Activated T-cell treated with anti-CD3 and anti-CD28 coated beads for 1 hour (primary cell): ENCODE data around the gene MAPT.
"Not testable (repeated sequence)": the region's sequence is repeated elsewhere in the genome, so short reads cannot be mapped to it uniquely, and the experiment has no call there.

Source experiments
- DNase-seq: peaks from one replicate; pipeline ENCODE4 v3.0.0-alpha.2; 2020; ENCODE audit warnings: low read depth

MAPT gene

DNA sequence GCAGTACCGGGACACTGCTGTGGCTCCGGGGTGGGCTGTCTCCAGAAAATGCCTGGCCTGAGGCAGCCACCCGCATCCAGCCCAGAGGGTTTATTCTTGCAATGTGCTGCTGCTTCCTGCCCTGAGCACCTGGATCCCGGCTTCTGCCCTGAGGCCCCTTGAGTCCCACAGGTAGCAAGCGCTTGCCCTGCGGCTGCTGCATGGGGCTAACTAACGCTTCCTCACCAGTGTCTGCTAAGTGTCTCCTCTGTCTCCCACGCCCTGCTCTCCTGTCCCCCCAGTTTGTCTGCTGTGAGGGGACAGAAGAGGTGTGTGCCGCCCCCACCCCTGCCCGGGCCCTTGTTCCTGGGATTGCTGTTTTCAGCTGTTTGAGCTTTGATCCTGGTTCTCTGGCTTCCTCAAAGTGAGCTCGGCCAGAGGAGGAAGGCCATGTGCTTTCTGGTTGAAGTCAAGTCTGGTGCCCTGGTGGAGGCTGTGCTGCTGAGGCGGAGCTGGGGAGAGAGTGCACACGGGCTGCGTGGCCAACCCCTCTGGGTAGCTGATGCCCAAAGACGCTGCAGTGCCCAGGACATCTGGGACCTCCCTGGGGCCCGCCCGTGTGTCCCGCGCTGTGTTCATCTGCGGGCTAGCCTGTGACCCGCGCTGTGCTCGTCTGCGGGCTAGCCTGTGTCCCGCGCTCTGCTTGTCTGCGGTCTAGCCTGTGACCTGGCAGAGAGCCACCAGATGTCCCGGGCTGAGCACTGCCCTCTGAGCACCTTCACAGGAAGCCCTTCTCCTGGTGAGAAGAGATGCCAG lies 117.6 kb downstream of the MAPT start:
- no peak for DNase-seq

DNA sequence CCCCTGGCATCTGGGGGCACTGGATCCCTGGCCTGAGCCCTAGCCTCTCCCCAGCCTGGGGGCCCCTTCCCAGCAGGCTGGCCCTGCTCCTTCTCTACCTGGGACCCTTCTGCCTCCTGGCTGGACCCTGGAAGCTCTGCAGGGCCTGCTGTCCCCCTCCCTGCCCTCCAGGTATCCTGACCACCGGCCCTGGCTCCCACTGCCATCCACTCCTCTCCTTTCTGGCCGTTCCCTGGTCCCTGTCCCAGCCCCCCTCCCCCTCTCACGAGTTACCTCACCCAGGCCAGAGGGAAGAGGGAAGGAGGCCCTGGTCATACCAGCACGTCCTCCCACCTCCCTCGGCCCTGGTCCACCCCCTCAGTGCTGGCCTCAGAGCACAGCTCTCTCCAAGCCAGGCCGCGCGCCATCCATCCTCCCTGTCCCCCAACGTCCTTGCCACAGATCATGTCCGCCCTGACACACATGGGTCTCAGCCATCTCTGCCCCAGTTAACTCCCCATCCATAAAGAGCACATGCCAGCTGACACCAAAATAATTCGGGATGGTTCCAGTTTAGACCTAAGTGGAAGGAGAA lies 118.2 kb downstream of the MAPT start:
- no peak for DNase-seq

DNA sequence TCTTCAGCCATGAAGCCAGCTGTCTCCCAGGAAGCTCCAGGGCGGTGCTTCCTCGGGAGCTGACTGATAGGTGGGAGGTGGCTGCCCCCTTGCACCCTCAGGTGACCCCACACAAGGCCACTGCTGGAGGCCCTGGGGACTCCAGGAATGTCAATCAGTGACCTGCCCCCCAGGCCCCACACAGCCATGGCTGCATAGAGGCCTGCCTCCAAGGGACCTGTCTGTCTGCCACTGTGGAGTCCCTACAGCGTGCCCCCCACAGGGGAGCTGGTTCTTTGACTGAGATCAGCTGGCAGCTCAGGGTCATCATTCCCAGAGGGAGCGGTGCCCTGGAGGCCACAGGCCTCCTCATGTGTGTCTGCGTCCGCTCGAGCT lies 118.8 kb downstream of the MAPT start:
- no peak for DNase-seq

- no peak for DNase-seq
Measured at GRCh38 chr17:46013502-46014165, 119.3 kb downstream of the MAPT start.

DNA sequence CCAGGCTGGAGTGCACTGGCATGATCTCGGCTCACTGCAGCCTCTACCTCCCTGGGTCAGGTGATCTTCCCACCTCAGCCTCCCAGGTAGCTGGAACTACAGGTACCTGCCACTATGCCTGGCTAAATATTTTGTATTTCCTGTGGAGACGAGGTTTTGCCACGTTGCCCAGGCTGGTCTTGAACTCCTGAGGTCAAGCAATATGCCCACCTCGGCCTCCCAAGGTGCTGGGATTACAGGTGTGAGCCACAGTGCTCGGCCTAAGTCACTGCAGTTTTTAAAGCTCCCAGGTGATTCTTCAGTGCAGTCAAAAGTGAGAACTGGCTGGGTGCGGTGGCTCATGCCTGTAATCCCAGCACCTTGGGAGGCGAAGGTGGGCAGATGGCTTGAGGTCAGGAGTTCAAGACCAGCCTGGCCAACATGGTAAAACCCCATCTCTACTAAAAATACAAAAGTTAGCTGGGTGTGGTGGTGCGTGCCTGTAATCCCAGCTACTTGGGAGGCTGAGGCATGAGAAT lies 125.1 kb downstream of the MAPT start:
- not testable (repeated sequence) for DNase-seq

DNA sequence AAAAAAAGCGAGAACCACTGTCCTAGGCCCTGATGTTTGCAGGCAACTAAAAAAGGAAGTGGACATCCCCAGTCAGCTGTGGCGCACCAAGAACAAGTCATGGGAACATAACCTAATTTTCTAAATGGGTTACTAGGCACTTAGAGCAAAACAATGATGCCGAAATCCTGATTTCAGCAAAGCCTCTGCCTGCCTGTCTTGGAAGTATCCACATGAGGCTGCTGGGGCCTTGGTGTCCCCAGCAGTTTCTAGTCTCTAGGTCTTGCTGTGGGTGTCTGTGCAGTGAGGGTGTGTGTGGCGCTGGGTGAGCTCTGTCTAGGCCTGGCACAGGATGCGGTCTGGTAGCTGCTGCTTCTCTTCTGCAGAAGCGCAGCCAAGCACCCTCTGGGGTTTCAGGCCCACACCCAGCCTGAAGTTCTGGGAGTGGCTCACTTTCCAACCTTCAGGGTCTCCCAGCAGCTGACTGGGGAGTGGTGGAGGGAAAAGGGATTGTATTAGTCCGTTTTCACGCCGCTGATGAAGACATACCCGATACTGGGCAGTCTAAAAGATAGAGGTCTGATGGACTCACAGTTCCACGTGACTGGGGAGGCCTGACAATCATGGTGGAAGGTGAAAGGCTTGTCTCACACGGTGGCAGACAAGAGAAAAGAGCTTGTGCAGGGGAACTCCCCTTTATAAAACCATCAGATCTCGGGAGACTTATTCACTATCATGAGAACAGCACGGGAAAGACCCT lies 125.8 kb downstream of the MAPT start:
- DNase-seq, result peak; percentile 30

DNA sequence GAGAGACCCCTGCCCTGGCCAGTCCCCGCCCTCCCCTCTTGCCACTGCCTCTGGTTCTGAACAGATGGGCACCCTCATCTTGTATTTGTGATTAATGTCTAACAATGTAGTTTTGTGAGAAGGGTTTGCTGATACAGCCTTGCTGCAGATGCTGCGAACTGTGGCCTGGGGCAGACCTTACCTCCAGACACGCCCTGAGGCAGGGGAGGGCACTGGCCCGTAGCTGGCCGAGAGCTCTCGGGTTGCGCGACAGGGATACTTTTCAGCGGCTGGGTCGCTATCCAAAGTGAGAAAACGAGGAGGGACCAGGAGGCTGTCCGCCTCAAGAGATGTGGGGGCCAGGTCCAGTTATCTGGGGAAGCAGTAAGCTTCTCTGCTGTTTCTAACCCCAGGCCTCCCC lies 126.6 kb downstream of the MAPT start:
- no peak for DNase-seq

DNA sequence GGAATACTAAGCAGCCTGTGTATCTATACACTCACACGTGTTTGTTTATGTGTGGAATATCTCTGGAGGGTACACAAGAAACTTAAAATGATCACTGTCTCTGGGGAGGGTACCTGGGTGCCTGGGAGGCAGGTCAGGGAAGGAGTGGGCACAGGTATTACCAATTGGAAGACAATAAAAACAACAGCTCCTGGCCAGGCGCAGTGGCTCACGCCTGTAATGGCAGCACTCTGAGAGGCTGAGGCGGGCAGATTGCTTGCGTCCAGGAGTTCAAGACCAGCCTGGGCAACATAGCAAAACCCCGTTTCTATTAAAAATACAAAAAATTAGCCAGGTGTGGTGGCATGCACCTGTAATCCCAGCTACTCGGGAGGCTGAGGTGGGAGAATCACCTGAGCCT lies 129.0 kb downstream of the MAPT start:
- DNase-seq, result not testable (repeated sequence)

GRCh38 chr17:46023783-46024388 lies 129.5 kb downstream of the MAPT start:
- DNase-seq, result no peak

DNA sequence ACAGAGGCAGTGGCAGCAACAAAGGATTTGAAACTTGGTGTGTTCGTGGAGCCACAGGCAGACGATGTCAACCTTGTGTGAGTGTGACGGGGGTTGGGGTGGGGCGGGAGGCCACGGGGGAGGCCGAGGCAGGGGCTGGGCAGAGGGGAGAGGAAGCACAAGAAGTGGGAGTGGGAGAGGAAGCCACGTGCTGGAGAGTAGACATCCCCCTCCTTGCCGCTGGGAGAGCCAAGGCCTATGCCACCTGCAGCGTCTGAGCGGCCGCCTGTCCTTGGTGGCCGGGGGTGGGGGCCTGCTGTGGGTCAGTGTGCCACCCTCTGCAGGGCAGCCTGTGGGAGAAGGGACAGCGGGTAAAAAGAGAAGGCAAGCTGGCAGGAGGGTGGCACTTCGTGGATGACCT lies 130.2 kb downstream of the MAPT start:
- DNase-seq, result no peak

GRCh38 chr17:46025060-46025459 lies 130.7 kb downstream of the MAPT start:
- DNase-seq, result no peak

GRCh38 chr17:46025510-46026165 lies 131.3 kb downstream of the MAPT start:
- DNase-seq, result no peak

DNA sequence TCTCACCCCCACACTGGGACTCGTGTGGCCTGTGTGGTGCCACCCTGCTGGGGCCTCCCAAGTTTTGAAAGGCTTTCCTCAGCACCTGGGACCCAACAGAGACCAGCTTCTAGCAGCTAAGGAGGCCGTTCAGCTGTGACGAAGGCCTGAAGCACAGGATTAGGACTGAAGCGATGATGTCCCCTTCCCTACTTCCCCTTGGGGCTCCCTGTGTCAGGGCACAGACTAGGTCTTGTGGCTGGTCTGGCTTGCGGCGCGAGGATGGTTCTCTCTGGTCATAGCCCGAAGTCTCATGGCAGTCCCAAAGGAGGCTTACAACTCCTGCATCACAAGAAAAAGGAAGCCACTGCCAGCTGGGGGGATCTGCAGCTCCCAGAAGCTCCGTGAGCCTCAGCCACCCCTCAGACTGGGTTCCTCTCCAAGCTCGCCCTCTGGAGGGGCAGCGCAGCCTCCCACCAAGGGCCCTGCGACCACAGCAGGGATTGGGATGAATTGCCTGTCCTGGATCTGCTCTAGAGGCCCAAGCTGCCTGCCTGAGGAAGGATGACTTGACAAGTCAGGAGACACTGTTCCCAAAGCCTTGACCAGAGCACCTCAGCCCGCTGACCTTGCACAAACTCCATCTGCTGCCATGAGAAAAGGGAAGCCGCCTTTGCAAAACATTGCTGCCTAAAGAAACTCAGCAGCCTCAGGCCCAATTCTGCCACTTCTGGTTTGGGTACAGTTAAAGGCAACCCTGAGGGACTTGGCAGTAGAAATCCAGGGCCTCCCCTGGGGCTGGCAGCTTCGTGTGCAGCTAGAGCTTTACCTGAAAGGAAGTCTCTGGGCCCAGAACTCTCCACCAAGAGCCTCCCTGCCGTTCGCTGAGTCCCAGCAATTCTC lies 132.1 kb downstream of the MAPT start:
- DNase-seq, result no peak

- no peak for DNase-seq
Measured at GRCh38 chr17:46027048-46027975, 133.0 kb downstream of the MAPT start.

GRCh38 chr17:46027976-46028325 lies 133.6 kb downstream of the MAPT start:
- no peak for DNase-seq

DNA sequence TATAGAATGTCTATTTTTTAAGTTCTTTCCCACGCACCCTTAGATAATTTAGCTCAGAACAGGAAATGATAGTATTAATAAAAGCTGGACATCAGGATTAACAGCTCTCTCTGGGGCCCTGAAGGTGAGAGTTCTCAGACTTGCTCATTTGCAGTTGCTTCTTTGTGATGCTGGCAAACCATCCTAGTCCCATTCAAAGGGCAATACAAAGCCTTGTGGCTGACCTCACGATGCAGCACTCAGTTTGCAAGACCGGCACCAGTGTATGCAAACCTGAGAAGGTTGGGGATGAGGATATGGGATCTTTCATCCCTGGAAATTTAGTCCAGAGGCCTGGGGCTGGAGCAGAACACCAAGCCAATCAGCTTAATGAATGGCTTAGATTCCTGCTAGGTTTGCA lies 134.0 kb downstream of the MAPT start:
- DNase-seq, result no peak

- no peak for DNase-seq
Measured at GRCh38 chr17:46028981-46029565, 134.7 kb downstream of the MAPT start.

DNA sequence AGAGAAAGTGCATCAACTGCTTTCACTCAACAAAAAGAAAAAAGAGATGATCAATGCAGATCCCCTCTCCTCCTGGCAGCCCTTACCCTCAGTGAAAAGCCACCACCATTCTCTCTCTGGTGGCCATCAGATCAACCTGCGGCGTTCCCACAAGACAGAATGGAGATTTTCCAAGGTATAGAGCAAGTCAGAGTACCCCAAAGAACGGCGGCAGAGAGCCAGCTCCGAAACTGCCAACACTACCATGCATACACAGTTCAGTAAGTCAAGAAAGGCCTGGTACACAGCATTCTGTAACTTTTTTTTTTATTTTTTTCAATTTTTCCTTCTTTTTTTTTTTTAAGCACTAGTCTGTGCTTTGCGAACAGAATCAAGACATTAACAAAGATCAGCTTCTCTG lies 135.3 kb downstream of the MAPT start:
- no peak for DNase-seq

DNA sequence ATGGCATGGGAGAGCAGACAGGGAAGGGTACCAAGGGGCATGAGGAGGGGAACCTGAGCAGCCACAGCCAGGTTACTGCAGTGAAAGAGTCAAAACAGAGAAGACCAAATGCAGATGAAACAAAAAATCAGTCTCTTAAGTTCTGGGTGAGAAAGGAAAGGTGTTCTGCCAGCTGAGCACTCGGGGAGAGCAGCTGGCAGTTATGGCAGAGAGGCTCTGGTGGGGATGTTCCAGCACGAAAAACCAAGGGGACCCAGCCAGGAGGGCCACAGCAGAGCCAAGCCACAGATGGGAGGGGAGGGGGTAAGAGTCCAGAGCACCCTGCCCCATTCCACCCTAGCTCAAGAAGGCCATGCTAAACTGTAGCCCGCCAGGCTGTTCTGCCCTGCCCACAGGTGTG lies 136.4 kb downstream of the MAPT start:
- no peak for DNase-seq
